NCI-H748 (cell line): ENCODE measurements around the gene CHID1.

Experiments
- DNase-seq: peaks from one replicate; lab custom pipeline; 2025; ENCODE audit not compliant: unreplicated experiment; lab: John Stamatoyannopoulos, UW

CHID1 gene

DNA sequence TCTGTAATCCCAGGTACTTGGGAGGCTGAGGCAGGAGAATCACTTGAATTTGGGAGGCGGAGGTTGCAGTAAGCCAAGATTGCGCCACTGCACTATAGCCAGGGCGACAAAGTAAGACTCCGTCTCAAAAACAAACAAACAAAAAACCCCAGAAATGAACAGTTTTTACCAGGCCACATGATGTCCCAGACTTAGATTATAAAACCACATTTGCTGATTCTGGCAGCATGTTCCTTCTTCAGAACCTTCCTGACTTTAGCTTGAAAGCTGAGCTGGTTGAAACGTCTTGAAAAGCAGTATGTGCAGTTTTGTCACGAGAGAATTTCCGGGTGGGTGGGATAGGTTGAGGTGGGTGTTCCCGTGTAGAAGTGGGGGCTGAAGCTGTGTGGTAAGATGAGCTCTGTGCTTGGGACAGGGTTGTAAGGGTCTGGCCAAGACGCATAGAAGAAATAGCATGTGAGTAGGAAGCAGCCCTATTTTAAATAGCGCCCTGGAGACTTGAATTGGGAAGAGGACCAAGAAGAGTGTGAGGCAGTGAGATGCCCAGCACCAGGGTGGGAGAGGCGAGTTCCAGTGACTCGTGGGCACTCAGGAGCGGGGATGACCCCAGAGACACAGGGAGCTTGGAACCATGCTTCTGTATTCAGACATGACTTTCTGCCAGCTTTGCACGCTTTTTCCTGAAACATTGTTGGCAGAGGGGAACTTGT lies 22.7 kb upstream of the CHID1 start:
- no peak for DNase-seq

DNA sequence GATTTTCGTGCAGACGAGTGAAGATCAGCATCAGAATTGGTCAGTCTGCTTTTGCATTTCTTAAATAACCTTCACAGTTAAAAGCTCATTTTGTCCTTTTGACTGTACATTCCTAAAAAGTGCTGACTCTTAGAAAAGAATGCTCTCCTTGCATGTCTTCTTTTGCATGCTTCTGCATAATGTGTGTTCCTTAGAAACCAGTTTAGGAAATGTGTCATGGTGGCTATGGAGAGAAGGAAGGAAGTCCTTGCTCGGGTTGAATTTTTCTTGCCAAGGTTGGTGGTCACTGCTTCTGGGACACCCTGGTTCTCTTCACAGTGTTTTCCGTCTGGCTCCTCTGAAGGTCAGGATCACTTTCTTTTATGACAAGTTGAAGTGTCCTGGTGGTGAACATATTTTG lies 21.8 kb upstream of the CHID1 start:
- no peak for DNase-seq

DNA sequence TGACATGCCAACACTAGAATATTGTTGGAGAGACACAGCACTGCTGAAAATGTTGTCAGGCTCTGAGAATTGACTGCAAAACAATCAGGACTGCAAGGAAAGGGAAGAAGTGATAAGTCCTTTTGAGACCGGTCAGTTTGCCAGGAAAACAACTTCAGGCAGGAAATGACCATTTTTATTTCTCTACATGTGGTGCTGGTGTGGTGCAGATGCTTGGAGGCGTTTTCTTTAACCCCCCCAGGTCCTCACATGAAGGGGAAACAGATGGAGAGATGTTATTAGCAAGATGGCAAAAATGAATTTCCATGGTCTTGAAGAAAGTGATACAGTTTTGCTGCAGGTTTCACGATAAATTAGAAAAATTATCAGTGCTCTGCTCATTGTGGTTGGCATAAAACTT lies 20.8 kb upstream of the CHID1 start:
- no peak for DNase-seq

DNA sequence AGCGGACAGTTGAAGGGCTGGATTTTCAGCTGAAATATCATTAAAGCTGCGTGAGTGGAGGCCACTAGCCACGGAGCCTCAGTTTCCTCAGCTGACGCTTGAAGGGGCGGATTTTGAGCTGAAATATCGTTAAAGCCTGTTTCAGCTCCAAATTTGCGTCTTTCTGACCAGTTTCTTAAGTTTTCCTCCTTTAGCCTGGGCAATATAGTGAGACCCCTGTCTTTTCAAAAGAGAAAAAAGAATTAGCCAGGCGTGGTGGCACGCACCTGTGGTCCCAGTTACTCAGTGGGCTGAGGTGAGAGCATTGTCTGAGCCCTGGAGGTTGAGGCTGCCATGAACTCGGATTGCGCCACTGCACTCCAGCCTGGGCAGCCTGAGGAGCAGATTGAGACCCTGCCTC lies 18.8 kb upstream of the CHID1 start:
- no peak for DNase-seq

DNA sequence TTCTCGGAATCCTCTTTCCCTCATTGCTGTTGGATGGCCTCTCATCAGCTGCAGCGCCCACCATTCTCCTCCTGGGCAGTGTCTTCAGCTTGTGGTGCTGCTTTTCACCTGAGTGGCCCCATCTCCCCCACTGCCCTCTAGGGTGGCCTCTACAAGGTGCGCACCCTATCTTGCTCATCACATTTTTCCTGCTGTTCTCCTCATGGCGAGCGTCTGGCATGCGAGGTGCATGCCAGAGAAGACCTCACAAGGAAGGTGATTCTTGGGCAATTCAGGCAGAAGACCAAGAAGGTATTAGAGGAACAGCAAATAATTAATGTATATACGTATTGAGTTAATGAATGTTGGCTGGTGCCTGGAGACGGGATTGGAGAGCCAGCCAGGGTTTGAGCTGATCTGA lies 18.2 kb upstream of the CHID1 start:
- no peak for DNase-seq

DNA sequence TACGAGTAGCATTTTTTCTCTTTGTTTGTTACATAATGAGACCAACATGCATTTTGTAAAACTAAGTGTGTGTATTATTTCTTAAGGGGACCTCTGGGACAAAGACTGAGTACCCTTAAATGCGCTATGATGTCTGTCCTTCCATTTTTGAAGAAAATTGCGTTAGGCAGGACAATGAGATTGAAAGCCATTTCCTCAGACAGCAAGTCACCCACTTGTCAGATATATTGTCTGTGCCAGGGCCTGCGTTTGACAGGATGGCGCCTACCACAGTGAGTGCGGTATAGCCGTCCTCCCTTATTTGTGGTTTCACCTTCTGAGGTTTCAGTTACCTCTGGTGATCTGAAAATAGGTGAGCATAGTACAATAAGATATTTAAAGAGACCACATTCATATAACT lies 17.3 kb upstream of the CHID1 start:
- no peak for DNase-seq

DNA sequence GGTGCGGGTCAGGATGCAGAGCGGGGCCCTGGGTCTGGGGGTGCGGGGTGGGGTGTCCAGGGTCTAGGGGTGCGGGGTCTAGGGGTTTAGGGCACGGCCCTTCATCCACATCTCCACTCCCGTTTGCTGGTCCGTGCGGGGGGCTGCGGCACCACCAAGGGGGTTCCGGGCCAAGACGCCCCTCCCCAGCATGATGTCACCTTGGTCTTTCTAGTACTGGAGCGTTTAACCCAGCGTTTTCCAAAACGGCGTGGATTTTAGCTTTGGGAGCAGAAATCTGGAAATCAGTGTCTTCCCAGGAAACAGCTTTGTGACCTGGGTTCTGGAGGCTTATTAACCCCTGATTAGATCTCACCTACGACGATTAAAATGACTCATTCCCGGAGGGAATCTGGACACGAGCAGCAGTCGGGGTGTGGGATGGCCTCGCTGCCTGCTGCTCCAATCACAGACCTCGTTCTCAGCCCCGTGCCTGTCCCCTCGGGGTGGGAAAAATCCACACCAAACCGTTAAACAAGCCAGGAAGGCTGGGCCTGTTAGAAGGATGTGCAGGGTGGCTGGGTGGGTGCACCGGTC lies 15.8 kb upstream of the CHID1 start:
- peak; percentile 42 for DNase-seq

DNA sequence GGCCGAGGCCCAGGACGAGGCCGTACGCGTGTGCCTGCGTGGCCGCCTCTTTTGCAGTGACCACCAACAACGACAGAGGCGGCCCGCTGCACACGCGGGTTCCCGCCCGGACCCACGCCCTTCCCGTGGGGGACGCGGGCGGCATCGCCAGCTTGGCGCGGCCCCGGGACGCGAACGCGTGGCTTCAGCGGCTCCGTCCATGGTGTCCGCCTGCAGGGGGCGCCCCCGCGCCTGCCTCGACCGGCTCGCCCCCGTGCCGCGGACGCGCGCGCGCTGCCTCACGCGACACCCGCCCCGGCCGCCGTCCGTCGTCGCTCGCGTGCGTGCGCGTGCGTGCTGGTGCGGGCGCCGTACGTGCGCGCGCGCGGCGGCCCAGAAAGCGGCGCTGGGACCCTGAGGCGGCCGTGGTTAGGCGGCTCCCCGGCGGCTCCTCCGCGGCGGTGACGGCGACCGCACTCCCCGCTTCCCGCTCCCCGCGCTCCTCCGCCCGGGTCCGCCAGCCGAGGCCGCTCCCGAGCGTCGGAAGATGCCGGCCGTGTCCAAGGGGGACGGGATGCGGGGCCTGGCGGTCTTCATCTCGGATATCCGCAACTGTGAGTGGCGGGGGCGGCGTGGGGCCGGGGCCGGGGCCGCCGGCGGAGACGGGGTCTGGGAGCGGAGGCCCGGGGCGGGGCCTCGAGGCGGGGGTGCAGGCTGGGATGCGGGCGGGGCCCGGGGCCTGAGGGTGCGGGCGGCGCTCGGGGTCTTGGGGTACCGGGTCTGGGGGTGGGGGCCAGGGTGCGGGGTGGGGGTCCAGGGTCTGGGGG lies 15.1 kb upstream of the CHID1 start, which contains the start of gene AP2A2:
Gene AP2A2, plus strand, starts transcription at position 375 of the 806 bp plus-strand sequence. Its CDS starts 152 bp downstream, at position 527.
- peak; percentile 94 for DNase-seq

DNA sequence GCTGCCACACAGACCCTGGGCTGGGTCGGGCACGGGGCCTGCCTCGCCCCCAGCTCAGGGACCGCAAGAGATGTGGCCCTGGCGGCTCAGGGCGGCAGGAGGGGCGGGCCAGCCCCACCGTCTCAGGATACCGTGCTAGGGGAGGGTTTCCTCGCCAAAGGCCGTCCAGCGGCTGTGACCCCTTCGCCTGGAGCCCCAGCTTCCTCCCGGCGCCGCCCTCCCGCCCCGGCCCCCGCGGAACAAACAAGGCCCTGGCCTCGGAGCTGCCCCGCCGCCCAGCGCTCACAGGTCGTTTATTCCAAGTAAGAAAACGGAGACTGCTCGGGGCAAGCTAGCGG lies 14.5 kb upstream of the CHID1 start:
- DNase-seq, result no peak

DNA sequence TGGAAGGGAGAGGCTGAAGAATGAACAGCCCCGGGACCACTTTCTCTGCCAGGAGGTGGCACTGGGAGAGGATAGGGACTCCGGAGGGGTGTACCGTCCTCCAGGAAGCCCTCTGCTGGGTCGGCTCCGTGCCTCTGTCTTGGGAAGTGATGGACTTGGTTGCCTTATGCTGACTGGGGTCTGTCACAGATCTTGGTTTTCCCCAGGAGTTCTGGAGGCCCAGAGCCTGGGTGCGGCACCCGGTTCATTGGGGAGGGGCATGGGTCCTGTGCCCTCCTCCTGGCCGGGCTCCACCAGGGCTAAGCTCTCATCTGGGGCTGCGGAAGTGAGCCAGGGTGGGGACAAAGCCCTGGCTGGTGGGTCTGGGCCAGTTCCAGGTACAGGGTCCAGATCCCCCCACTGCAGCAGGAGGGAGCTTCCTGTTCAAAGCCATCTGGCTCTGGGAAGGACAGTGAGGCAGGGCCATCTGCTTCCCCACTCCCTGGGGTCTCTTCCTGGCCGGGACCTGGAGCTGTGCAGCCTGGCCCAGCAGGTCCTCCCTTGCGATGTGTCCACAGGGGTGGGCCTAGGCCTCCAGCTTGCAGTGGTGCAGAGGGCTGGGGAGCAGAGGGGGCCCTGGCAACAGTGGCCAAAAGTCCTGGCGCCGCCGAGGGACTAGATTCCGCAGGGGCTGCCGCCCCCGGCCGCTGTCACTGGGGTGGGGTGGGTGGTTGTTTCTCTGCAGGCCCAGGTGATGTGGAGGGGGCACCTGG lies 14.0 kb upstream of the CHID1 start:
- DNase-seq, result no peak

DNA sequence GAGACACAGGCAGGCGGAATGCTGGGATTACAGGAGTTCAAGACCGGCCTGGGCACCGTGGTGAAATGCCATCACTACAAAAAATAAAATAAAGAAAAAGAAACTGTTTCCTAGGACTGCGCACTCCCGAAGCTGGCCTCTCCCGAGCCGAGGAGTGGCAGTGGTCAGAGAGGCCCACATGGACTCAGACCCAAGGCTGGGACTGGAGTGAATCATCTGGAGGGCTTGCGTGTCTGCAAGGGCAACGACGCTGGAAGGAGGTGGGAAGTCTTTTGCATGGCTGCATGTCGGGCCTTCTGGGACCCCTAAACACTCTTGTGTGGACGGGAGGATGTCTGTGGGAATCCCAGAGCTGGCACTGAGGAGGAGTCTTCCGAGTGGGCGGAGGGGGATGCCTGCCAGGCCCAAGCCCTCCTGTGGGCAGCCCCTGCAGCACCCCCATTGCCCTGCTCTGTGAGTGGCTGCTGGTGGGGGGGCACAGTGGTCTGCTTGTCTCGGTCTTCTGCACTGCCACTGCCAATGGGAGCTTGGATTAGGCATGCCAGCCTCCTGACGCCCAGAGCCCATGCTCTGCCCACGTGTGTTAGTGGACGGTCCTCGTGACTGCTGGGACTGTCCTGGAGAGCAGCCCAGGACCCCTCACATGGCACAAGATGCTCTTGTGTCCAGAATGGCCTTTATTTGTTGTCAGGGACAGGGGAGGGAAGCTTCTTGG lies 13.2 kb upstream of the CHID1 start:
- no peak for DNase-seq

DNA sequence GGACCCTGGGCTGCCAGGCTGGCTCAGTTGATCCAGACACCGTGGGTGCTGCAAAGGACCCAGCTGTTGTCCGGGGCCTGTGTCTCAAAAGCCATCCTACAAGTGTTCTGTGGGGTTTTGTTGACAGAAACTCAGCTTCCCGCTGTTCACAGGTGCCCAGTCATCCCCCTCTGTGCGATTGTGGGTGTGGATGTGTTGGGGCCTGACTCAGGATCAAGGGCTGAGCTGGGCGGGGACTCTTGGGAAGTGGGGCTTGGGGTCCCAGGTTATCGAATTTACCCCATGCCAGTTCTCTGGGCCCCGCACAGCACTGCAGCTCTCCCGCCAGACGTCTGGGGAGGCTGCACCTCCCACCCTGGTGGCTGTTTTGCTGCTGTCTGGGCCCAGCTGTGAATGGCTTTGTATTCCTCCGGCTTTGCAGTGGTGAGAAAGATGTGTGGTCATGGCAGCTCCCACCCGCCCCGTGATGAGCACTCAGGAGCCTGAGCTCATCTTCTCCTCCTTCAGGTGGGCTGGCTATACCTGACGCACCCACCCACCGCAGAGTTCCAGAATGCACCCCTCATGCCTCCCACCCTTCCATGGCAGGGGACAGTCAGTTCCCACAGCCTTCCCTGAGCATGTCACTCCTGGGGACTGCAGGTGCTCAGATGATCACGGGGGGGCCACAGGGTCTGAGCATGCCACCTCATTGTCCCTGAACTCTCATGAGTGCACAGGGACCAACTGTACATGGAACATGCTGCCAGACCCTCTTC lies 11.5 kb upstream of the CHID1 start:
- no peak for DNase-seq

DNA sequence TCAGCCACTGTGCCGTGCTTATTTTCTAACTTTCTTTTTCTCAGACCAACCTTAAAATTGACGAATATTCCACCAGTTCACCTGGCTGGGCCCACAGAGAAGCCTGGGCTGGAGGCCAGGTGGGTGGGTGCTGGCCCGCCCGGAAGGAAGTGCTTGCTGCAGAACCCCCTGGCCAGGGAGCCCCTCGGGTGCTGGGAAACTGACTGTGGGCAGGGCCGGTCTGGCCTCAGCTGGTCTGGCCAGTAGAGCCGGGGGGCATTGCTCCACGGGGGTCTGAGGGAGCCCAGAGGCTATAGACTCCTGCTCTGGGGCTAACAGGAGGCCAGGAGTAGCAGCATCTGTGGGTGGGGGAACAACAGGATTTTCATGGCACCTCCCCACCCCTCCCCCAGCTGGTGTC lies 6.8 kb upstream of the CHID1 start:
- DNase-seq, result no peak

DNA sequence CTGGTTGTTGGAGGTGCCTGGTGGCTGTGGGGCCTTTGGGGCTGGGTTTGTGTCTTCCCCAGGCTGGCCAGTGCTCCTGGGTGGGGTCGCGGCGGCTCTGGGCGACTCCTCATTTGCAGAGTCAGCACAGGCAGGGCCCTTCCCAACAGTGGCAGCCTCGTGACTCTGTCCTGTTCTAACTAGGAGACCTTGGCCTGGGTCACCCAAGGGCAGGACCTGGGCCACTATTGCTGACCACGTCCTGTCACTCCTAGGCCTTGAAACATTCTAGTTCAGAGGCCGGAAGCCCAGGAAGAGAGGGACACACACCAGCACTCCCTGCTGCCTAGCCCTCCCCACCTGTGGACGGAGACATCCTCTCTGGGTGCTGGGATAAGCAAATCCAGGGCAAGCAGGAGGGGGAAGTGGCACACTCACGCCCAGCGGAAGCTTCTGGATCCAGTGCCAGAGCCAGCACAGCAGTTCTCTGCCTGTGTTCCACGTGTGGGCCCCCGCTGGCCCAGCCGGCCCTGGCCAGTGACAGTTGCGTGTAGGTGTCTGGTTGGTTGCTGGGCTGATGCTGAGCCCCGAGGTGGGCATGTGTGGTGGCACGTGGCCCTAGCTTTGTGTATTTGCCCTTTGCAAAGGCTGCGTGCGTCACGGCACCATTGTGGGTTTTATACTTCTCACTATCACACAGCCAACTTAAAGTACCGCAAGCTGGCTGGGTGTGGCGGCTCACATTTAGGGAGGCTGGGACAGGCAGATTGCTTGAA lies 4.3 kb upstream of the CHID1 start:
- DNase-seq, result no peak

DNA sequence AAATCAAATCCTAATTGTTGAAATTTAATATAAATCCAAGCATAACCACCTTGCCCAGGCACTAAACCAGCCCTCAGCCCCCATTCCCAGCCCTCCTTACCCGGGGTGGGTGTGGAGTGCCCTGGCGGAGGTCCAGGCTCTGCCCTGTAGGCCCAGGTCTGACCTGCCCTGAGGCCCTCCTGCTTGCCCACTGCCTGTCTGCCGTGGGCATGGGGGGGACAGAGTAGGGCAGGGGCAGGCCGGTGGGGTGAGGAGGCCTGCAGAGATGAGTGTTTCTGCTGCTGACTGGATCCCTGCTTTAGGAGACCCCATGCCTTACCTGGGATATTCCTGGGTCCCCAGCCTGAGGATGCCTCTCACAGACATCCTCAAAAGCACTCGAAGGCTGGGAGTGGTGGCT lies 3.6 kb upstream of the CHID1 start:
- no peak for DNase-seq

DNA sequence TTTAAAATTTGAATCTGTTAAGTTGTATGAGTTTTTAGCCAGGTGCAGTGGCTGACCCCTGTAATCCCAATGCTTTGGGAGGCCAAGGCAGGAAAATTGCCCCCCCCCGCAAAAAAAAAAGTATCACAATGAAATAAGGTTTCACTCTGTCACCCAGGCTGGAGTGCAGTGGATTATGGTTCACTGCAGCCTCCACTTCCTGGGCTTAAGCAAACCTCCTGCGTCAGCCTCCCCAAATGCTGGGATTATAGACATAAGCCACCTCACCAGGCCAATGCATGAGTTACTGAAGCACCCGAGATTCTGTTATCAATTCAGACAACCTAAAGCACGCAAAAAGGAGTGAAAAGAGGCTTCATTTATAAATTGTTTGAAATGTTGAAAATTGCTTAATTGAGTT lies 2.4 kb upstream of the CHID1 start:
- DNase-seq, result no peak

DNA sequence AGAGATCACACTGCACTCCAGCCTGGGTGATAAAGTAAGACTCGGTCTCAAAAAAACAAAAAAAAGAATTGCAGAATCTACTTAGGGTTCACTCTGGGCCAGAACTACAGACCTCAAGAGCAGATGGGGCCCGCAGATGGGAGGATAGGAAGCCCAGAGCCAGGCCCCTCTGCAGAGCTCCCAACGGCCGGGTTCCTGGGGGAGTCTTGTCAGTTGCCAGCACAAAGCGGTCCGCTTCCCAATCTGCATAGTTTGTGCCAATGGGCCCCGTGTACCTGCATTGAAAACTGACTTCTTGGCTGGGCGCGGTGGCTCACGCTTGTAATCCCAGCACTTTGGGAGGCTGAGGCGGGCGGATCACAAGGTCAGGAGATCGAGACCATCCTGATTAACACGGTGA lies 1.7 kb upstream of the CHID1 start:
- DNase-seq, result no peak

DNA sequence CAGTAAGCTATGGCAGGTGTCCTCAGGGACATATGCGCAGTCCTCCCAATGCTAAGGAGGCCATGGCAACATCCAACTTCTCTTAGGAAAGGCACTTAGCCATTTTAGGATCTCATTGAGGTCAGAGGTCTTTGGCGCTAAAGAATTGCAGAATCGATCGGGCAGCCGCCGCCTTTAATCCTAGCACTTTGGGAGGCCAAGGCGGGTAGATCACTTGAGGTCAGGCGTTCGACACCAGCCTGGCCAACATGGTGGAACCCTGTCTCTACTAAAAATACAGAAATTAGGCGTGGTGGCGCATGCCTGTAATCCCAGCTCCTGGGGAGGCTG lies 1.2 kb upstream of the CHID1 start:
- no peak for DNase-seq

DNA sequence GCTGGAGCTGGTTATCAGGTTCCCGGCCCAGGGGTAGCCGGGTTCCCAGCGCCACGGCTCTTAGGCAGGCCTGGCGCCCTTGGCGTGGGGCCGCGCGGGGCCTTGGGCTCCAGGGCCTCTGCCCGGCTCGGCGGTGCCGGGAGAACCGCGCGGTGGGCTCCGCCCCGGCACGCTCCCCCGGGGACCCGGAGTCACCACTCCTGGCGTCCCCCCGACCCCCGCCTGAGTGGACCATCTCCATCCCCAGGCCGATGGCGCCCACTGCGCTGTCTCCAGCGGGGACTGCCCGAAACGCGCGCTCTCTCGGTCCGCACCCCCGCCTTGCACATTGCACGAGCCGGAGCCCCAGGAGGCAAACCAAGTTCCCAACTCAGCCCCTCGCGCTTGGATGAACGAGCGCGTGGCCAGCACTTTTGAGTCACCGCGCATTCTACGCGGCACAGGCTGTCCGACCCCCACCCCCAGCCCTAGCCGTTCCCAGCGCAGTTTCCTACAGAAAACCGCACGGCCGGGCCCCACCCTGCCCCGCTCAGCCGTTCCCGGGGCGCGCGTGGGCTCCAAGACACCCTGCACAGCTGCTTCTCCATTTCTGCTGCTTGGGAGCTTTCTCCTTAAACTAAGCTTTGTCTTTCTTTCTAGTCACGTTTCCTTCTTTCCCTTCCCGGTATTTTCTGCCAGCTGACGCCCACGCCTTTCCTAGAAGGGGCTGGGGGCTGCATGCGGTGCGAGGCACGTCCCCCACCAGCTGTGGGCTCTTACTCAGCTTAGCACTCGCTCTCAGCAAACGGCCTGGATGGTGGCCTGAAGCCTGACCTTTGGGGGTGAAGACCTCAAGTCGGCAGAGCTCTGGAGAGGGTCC lies 650 bp upstream of the CHID1 start:
- DNase-seq, result peak; percentile 68
